ENCODE data around the gene AP3B2.

DNA sequence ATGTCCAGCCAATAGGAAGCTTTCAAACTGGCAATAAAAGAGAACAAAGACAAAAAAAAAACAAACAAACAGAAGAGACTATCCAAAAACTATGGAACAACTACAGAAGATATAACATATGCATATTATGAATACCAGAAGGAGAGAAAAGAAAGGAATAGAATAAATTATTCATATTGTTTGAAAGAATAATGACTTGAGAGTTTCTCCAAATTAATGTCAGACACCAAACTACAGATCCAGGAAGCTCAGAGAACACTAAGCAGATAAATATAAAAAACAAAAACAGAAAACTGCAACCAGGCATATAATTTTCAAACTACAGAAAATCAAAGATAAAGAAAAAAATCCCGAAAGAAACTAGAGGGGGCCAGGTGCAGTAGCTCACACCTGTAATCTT lies 34.1 kb upstream of the AP3B2 start:
- TF ChIP-seq ZC3H10 (CRISPR knock-in tag; IDR thresholded peaks at IDR 0.05) (no peak), RARB (CRISPR knock-in tag; IDR thresholded peaks at IDR 0.05) (no peak), ISL1 (CRISPR knock-in tag; IDR thresholded peaks at IDR 0.05) (no peak), TOX (CRISPR knock-in tag; IDR thresholded peaks at IDR 0.05; ENCODE audit: borderline replicate concordance) (no peak), SNAI2 (CRISPR knock-in tag; IDR thresholded peaks at IDR 0.05) (no peak), PPARA (CRISPR knock-in tag; IDR thresholded peaks at IDR 0.05; ENCODE audit: borderline replicate concordance) (no peak), ZNF8 (CRISPR knock-in tag; IDR thresholded peaks at IDR 0.05) (no peak), ZNF565 (CRISPR knock-in tag; conservative IDR thresholded peaks at IDR 0.05; ENCODE audit: low read depth) (no peak), ARNTL (CRISPR knock-in tag; IDR thresholded peaks at IDR 0.05; ENCODE audit: borderline replicate concordance, low read depth) (no peak), ZFP3 (CRISPR knock-in tag; IDR thresholded peaks at IDR 0.05) (no peak)
- TF ChIP-seq, protein P1, sequence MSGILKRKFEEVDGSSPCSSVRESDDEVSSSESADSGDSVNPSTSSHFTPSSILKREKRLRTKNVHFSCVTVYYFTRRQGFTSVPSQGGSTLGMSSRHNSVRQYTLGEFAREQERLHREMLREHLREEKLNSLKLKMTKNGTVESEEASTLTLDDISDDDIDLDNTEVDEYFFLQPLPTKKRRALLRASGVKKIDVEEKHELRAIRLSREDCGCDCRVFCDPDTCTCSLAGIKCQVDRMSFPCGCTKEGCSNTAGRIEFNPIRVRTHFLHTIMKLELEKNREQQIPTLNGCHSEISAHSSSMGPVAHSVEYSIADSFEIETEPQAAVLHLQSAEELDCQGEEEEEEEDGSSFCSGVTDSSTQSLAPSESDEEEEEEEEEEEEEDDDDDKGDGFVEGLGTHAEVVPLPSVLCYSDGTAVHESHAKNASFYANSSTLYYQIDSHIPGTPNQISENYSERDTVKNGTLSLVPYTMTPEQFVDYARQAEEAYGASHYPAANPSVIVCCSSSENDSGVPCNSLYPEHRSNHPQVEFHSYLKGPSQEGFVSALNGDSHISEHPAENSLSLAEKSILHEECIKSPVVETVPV (CRISPR knock-in tag; IDR thresholded peaks at IDR 0.05), result no peak
- TF ChIP-seq, protein P2, sequence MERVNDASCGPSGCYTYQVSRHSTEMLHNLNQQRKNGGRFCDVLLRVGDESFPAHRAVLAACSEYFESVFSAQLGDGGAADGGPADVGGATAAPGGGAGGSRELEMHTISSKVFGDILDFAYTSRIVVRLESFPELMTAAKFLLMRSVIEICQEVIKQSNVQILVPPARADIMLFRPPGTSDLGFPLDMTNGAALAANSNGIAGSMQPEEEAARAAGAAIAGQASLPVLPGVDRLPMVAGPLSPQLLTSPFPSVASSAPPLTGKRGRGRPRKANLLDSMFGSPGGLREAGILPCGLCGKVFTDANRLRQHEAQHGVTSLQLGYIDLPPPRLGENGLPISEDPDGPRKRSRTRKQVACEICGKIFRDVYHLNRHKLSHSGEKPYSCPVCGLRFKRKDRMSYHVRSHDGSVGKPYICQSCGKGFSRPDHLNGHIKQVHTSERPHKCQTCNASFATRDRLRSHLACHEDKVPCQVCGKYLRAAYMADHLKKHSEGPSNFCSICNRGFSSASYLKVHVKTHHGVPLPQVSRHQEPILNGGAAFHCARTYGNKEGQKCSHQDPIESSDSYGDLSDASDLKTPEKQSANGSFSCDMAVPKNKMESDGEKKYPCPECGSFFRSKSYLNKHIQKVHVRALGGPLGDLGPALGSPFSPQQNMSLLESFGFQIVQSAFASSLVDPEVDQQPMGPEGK (CRISPR knock-in tag; IDR thresholded peaks at IDR 0.05; ENCODE audit: borderline replicate concordance), result no peak
- TF ChIP-seq, protein P3, sequence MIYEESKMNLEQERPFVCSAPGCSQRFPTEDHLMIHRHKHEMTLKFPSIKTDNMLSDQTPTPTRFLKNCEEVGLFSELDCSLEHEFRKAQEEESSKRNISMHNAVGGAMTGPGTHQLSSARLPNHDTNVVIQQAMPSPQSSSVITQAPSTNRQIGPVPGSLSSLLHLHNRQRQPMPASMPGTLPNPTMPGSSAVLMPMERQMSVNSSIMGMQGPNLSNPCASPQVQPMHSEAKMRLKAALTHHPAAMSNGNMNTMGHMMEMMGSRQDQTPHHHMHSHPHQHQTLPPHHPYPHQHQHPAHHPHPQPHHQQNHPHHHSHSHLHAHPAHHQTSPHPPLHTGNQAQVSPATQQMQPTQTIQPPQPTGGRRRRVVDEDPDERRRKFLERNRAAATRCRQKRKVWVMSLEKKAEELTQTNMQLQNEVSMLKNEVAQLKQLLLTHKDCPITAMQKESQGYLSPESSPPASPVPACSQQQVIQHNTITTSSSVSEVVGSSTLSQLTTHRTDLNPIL (CRISPR knock-in tag; IDR thresholded peaks at IDR 0.05; ENCODE audit: low read depth), result no peak

Measured in SK-N-SH treated with all-trans-retinoic acid at 6 μM for 48 hours (cell line).